GM12878 (cell line): Measurements from ENCODE around the gene MYO1D. TPM values are rescaled to one million over a fixed set of nuclear protein-coding genes. Genes with fewer than 3 reads are reported as not detected.

Experiments
- ATAC-seq: fragments of 200-7000 bp; cut with Tn5 transposase; 3 replicates; pipeline ENCODE4 v1.9.1; 2020; ENCODE audit warnings: mild to moderate bottlenecking, moderate library complexity
- BruUV-seq: library from RNA; stranded (reverse); fragments of 400-500 nt; replicated peaks from 2 replicates; lab custom pipeline; 2021; lab: Mats Ljungman, UMichigan
- CTCF ChIA-PET: fragments of 300-600 bp; sonication (Branson Sonifier 250); formaldehyde crosslinking; extraction: SDS; loops from one replicate; lab custom pipeline; 2021; ENCODE audit warnings: inconsistent platforms; lab: Yijun Ruan, JAX
- POLR2A ChIA-PET: fragments of 350-600 bp; formaldehyde crosslinking; extraction: SDS; loops from one replicate; lab custom pipeline; 2021; ENCODE audit warnings: inconsistent platforms; lab: Charles Lee
- RAD21 ChIA-PET: fragments of 300-600 bp; sonication (Branson Sonifier 250); formaldehyde crosslinking; loops from one replicate; lab custom pipeline; 2023; ENCODE audit warnings: antibody characterized with exemption; ENCODE audit not compliant: unreplicated experiment; lab: Charles Lee
- SMC1A ChIA-PET: fragments of 300-600 bp; sonication (Branson Sonifier 250); formaldehyde crosslinking; loops from one replicate; lab custom pipeline; 2023; ENCODE audit not compliant: unreplicated experiment, uncharacterized antibody; lab: Charles Lee
- DNase-seq: peaks from one replicate; pipeline ENCODE4 v3.0.0-alpha.2; 2011; ENCODE audit warnings: low read depth, low spot score
- FAIRE-seq: peaks from 3 replicates; lab custom pipeline; 2011; peaks lifted over from hg19 to GRCh38; lab: Jason Lieb, UNC
- H2AFZ ChIP-seq: 2 replicates; pipeline ENCODE4 v1.6.0; 2011; ENCODE audit warnings: low read depth, low read length, control low read depth; ENCODE audit not compliant: control insufficient read depth
- H3K27ac ChIP-seq: 2 replicates; pipeline ENCODE4 v1.5.1; 2011; ENCODE audit warnings: control low read depth; ENCODE audit not compliant: control insufficient read depth, insufficient read depth
- H3K27me3 ChIP-seq, 2 experiments: replicated peaks in 1 of 2; 2 replicates each; pipeline versions ENCODE4 v1.6.0 to v1.6.1; 2011; ENCODE audit warnings: low read length in 1 of 2; ENCODE audit not compliant: control insufficient read depth in 2 of 2, insufficient read depth in 2 of 2
- H3K36me3 ChIP-seq, 2 experiments: 2 replicates each; pipeline ENCODE4 v1.5.1; 2011; ENCODE audit warnings: low read length in 1 of 2; ENCODE audit not compliant: control insufficient read depth in 2 of 2, insufficient read depth in 2 of 2
- H3K4me1 ChIP-seq: 2 replicates; pipeline ENCODE4 v1.6.1; 2011; ENCODE audit warnings: mild to moderate bottlenecking, low read length, moderate library complexity, mixed read lengths; ENCODE audit not compliant: control insufficient read depth, insufficient read depth
- H3K4me2 ChIP-seq: 2 replicates; pipeline ENCODE4 v1.6.0; 2011; ENCODE audit warnings: control low read depth; ENCODE audit not compliant: control insufficient read depth, insufficient read depth
- H3K4me3 ChIP-seq: fragments of 200-600 bp; sonication (generic); 2 replicates; pipeline ENCODE4 v1.5.1; 2016
- H3K79me2 ChIP-seq: 2 replicates; pipeline ENCODE4 v1.6.0; 2011; ENCODE audit warnings: low read length; ENCODE audit not compliant: control insufficient read depth, insufficient read depth
- H3K9ac ChIP-seq: 2 replicates; pipeline ENCODE4 v1.8.0; 2011; ENCODE audit warnings: low read length, control low read depth, mixed read lengths; ENCODE audit not compliant: control insufficient read depth, insufficient read depth
- H3K9me3 ChIP-seq: replicated peaks from 3 replicates; pipeline ENCODE4 v1.5.1; 2011; ENCODE audit warnings: mild to moderate bottlenecking, low read length; ENCODE audit not compliant: control insufficient read depth, insufficient read depth
- H4K20me1 ChIP-seq: 2 replicates; pipeline ENCODE4 v1.6.0; 2011; ENCODE audit not compliant: control insufficient read depth, insufficient read depth
- ASH2L ChIP-seq: fragments of 300-600, 200-600 bp; sonication (generic); IDR thresholded peaks from 2 replicates; pipeline ENCODE4 v1.6.1; 2017; ENCODE audit warnings: low read depth, mild to moderate bottlenecking, borderline replicate concordance
- CREM ChIP-seq: IDR thresholded peaks from 2 replicates; pipeline ENCODE4 v1.6.1; 2014; ENCODE audit warnings: antibody characterized with exemption, low read depth
- FOXM1 ChIP-seq: IDR thresholded peaks from 2 replicates; pipeline ENCODE4 v1.6.1; 2012; ENCODE audit warnings: low read depth, mild to moderate bottlenecking, inconsistent platforms, low read length, moderate library complexity
- HCFC1 ChIP-seq: fragments of 150-350 bp; IDR thresholded peaks from 2 replicates; pipeline ENCODE4 v1.6.1; 2014; ENCODE audit warnings: low read length
- IKZF1 ChIP-seq: fragments of 450-650 bp; conservative IDR thresholded peaks from 2 replicates; pipeline ENCODE4 v1.6.1; 2017; ENCODE audit warnings: antibody characterized with exemption, mild to moderate bottlenecking
- KDM1A ChIP-seq: fragments of 200-600 bp; sonication (generic); IDR thresholded peaks from 2 replicates; pipeline ENCODE4 v1.6.1; 2016; ENCODE audit warnings: borderline replicate concordance
- NRF1 ChIP-seq: conservative IDR thresholded peaks from 2 replicates; pipeline ENCODE4 v1.6.1; 2011; ENCODE audit warnings: mild to moderate bottlenecking, low read depth, low read length, improper control_type of control experiment
- REST ChIP-seq: IDR thresholded peaks from 2 replicates; pipeline ENCODE4 v1.6.1; 2012; ENCODE audit warnings: mild to moderate bottlenecking, low read depth, low read length
- SMAD5 ChIP-seq: IDR thresholded peaks from 2 replicates; pipeline ENCODE4 v1.6.1; 2016; ENCODE audit warnings: antibody characterized with exemption, low read depth
- ZNF24 ChIP-seq: fragments of 450-650 bp; IDR thresholded peaks from 2 replicates; pipeline ENCODE4 v1.6.1; 2017; ENCODE audit warnings: antibody characterized with exemption, mild to moderate bottlenecking
- WGBS: methylation state at CpG from one replicate; pipeline ENCODE4 v1.1.6; 2016; ENCODE audit warnings: low lambda C conversion rate; ENCODE audit not compliant: insufficient replicate concordance, insufficient coverage; ENCODE audit errors: missing lambda C conversion rate; 5-methylcytosine and 5-hydroxymethylcytosine counted together
- in situ Hi-C: fragments of 300-500 bp; cut with MboI; formaldehyde crosslinking; loops from 9 replicates; pipeline ENCODE4 v1.14.3; 2018; ENCODE audit warnings: mixed read lengths
- intact Hi-C: fragments of 100-400 bp; cut with micrococcal nuclease; formaldehyde crosslinking; loops from one replicate; pipeline ENCODE4 v1.14.2; 2022; ENCODE audit not compliant: unreplicated experiment
- polyA plus RNA-seq, 11 experiments: library from polyadenylated mRNA; depleted of rRNA in 4 of 11; unstranded in 6 of 11; stranded (reverse) in 5 of 11; fragments of >200 nt; fragmentation: Nextera tagmentation in 4 of 11; fragmentation: Illumina TruSeq in 1 of 11; extraction: Ambion mirVana in 4 of 11; extraction: Trizol in 1 of 11; gene quantifications; 1 replicate in 1 of 11; 2 replicates in 10 of 11; pipeline versions ENCODE4 v1.2.1 to v1.2.3, GENCODE V29; 2011 to 2016; ENCODE audit warnings: inconsistent platforms in 2 of 11, missing spikeins in 2 of 11, low read depth in 1 of 11
- total RNA-seq, 4 experiments: library from RNA; depleted of rRNA in 3 of 4; stranded (reverse); fragments of >200 nt in 3 of 4; fragmentation: Illumina TruSeq in 1 of 4; extraction: Trizol in 1 of 4; gene quantifications; 2 replicates each; pipeline versions ENCODE4 v1.2.1 to v1.2.3, GENCODE V29; 2013 to 2021
- TF ChIP-seq, protein P1 (sequence below): fragments of 450-650 bp; IDR thresholded peaks from 2 replicates; pipeline ENCODE4 v1.6.1; 2017; ENCODE audit warnings: antibody characterized with exemption, mild to moderate bottlenecking, moderate library complexity

MYO1D gene
- total and polyA plus RNA-seq, 10 of the 15 experiments (the other 5 are each of a cell fraction or from before 2014, with no cell fraction given): 1.8 to 37.7 (median 25.4) TPM

GRCh38 chr17:32801193-32801592 lies 75.7 kb downstream of the MYO1D start:
- CTCF ChIA-PET: interaction anchor here (1.0 to 8.2 kb wide), 8 partner anchors 8 to 339 kb away, joined by 3 to 53 read pairs (median 6); partner anchors contain the start of gene MYO1D
- TF ChIP-seq ASH2L: no peak
- TF ChIP-seq, all 136 proteins: peak for 0
- POLR2A ChIA-PET: interaction anchor here (0.6 to 1.0 kb wide), 2 partner anchors 10 to 291 kb away, joined by 3 to 5 read pairs; no protein-coding TSS in a partner anchor
- no peaks in the 10 kb centered on the region for H3K27me3 ChIP-seq
- H3K4me2 ChIP-seq: no peak overlapping the region
- H3K4me1 ChIP-seq: no peaks in the 10 kb centered on the region
- BruUV-seq: no TSS peak
- 93% methylated on average over 4 of the region's 4 CpGs for WGBS
- H3K9ac ChIP-seq: no peak overlapping the region
- H4K20me1 ChIP-seq: no peaks in the 10 kb centered on the region
- H2AFZ ChIP-seq: no peak overlapping the region
- in situ Hi-C loops: no loop called here
- RAD21 ChIA-PET: interaction anchor here (0.8 to 5.9 kb wide), 2 partner anchors 16 to 75 kb away, joined by 3 to 28 read pairs; partner anchors contain the start of gene MYO1D
- no peak for DNase-seq
- SMC1A ChIA-PET: interaction anchor here (0.9 to 2.0 kb wide), 13 partner anchors 8 to 140 kb away, joined by 3 to 7 read pairs (median 4); partner anchors contain the start of gene MYO1D
- no peaks in the 10 kb centered on the region for H3K79me2 ChIP-seq
- FAIRE-seq: no peak
- H3K9me3 ChIP-seq: no peaks in the 10 kb centered on the region
- H3K27ac ChIP-seq: no peak overlapping the region
- no peak overlapping the region for H3K4me3 ChIP-seq
- intact Hi-C loops: no loop called here
- ATAC-seq: no peak
- no peaks in the 10 kb centered on the region for H3K36me3 ChIP-seq

GRCh38 chr17:32798938-32799337 lies 78.0 kb downstream of the MYO1D start:
- RAD21 ChIA-PET: interaction anchor here (0.7 to 5.9 kb wide), 4 partner anchors 16 to 77 kb away, joined by 3 to 28 read pairs (median 6); partner anchors contain the start of gene MYO1D
- POLR2A ChIA-PET: interaction anchor here (0.5 to 1.5 kb wide), 3 partner anchors 8 to 186 kb away, joined by 3 to 6 read pairs (median 4); no protein-coding TSS in a partner anchor
- Histone ChIP-seq H2AFZ (no peak overlapping the region), H3K4me1 (no peaks in the 10 kb centered on the region), H3K4me2 (no peak overlapping the region), H4K20me1 (no peaks in the 10 kb centered on the region), H3K9me3 (no peaks in the 10 kb centered on the region), H3K9ac (no peak overlapping the region), H3K27me3 (no peaks in the 10 kb centered on the region), H3K4me3 (no peak overlapping the region), H3K36me3 (no peaks in the 10 kb centered on the region), H3K27ac (no peak overlapping the region), H3K79me2 (no peaks in the 10 kb centered on the region)
- intact Hi-C loops (no loop called here), in situ Hi-C loops (no loop called here)
- SMC1A ChIA-PET: interaction anchor here (0.6 to 3.0 kb wide), 7 partner anchors 10 to 106 kb away, joined by 3 to 14 read pairs (median 4); partner anchors contain the start of gene MYO1D
- DNase-seq: no peak
- no peak for ATAC-seq
- WGBS: 68% methylated on average over 1 of the region's 1 CpG
- no peak for FAIRE-seq
- CTCF ChIA-PET: interaction anchor here (0.6 to 8.2 kb wide), 7 partner anchors 16 to 353 kb away, joined by 3 to 53 read pairs (median 3); partner anchors contain the start of gene MYO1D
- no TSS peak for BruUV-seq
- TF ChIP-seq NRF1: no peak
- TF ChIP-seq, protein P1, sequence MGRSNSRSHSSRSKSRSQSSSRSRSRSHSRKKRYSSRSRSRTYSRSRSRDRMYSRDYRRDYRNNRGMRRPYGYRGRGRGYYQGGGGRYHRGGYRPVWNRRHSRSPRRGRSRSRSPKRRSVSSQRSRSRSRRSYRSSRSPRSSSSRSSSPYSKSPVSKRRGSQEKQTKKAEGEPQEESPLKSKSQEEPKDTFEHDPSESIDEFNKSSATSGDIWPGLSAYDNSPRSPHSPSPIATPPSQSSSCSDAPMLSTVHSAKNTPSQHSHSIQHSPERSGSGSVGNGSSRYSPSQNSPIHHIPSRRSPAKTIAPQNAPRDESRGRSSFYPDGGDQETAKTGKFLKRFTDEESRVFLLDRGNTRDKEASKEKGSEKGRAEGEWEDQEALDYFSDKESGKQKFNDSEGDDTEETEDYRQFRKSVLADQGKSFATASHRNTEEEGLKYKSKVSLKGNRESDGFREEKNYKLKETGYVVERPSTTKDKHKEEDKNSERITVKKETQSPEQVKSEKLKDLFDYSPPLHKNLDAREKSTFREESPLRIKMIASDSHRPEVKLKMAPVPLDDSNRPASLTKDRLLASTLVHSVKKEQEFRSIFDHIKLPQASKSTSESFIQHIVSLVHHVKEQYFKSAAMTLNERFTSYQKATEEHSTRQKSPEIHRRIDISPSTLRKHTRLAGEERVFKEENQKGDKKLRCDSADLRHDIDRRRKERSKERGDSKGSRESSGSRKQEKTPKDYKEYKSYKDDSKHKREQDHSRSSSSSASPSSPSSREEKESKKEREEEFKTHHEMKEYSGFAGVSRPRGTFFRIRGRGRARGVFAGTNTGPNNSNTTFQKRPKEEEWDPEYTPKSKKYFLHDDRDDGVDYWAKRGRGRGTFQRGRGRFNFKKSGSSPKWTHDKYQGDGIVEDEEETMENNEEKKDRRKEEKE: no peak
- no peak for TF ChIP-seq FOXM1
- no peak for TF ChIP-seq HCFC1
- no peak for TF ChIP-seq CREM
- TF ChIP-seq IKZF1: no peak
- TF ChIP-seq ZNF24: no peak
- no peak for TF ChIP-seq KDM1A
- TF ChIP-seq REST: no peak
- no peak for TF ChIP-seq SMAD5
